NCI-H748 (cell line): Measurements from ENCODE around the gene CNTN4.

Experiments
- DNase-seq: peaks from one replicate; lab custom pipeline; 2025; ENCODE audit not compliant: unreplicated experiment; lab: John Stamatoyannopoulos, UW

The CNTN4 gene

DNA sequence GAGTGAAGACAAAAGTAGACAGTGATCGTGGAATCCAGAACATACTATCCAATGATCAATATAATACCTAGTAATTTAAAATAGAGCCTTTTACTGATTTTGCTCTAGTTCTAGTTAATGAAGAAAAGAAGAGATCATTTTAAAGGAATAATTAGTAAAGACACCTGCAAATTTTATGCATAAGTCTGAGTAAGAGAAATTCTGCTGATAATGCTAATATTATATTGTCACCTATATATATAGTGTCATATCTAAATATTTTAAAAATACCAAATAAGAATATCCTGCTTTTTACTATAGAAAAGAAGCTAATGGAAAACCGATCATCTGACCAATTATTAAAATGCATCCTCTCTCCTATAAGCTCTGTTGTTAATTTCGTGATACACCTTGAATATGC is 152.1 kb downstream of the CNTN4 start:
- DNase-seq: no peak

DNA sequence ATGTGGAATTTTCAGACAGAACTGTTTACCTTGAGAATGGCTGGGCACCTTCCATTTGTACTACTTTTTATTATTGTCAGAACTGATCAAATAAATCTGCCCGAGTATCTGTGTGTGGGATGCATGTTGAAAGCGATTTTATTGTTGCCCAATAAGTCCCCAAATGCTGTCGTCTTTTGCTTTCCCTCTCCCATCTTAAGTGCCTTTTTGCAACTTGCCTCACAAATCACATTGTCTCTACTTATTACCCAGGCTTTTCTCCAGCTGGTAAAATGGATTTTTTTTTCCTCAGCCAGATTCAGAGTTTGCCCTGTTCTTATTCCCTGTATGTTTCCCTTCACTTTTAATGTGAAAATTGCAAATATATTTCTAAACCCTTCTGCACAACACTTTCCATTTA is 163.1 kb downstream of the CNTN4 start:
- DNase-seq: no peak

DNA sequence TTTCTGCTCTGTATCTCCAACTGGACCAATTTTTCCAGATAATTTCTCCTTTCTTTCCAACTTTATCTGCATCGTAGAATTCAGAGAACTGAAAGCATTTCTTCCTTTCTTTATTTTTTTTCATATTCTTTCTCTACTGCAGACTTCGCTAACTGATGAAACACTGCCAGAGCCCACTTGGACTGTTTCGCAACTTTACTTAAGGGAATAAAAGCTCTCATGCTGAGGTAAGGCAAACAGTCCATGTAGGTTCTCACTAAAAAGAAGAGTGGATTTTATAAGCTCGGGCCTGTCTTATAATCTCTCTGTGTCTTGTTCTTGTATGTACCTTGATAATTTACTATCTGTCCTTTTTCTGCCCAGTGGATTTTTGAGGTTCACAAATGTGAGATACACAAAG is 163.5 kb downstream of the CNTN4 start:
- no peak for DNase-seq

GRCh38 chr3:2266606-2267005 is 167.9 kb downstream of the CNTN4 start:
- DNase-seq: no peak

DNA sequence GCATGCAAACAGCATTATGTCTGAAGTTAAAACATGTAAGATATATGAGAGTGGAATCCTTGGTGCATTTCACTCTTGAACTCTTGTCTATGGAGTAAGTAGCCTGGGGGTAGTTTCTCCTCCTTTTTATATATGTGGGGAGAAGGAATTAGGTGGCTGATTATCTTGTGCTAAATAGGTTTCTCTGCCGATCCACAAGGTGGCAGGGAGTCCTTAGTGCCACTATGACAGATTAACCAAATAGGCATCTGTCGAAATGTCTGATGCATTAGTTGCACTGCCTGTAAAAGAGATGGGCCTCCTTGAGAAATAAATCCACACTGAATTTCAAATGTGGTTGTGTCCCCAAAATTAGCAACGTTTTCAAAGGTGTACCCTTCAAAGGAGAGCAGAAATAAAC is 170.1 kb downstream of the CNTN4 start:
- no peak for DNase-seq

GRCh38 chr3:2274526-2274925 is 175.9 kb downstream of the CNTN4 start:
- no peak for DNase-seq

- no peak for DNase-seq
Measured at GRCh38 chr3:2283818-2284217, 185.2 kb downstream of the CNTN4 start.

GRCh38 chr3:2300938-2301337 is 202.3 kb downstream of the CNTN4 start:
- DNase-seq: no peak

- no peak for DNase-seq
Measured at GRCh38 chr3:2301361-2301760, 202.7 kb downstream of the CNTN4 start.

DNA sequence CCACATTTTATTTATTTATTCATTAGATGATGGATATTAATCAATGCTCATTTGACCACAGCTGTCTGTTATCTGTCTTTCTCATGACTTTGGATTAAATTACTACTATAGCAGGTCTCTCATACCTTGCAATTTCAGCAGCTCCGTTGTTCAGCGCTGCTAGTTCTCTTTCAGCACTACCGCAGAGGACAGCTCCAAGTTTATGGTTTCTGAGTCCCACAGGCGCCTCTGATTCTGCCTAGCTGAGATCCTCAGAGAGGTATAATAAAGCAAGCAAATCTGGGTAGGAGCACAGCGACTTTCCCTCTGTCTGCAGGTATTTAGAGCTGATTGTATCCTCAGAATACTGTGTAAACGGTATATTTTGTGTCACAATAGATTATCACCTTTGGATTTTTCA is 204.9 kb downstream of the CNTN4 start:
- peak; percentile 44 for DNase-seq

DNA sequence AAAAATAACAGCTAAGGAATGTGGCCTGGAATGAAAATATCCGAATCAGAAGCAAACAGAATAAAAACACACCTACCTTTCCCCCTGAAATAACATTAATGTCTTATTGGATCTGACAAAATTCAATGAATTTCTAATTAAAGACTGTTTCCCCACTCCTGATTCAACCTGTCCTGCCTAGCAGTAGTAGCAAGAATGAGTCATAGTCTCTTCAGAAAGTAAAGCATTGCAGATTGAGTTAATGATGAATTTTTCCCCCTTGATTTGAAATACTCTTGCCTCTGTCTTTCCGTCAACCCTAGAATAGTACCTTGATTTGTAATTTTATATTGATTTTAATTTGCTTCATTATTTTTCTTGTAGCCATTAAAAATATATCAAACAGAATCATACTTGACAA is 212.4 kb downstream of the CNTN4 start:
- no peak for DNase-seq

DNA sequence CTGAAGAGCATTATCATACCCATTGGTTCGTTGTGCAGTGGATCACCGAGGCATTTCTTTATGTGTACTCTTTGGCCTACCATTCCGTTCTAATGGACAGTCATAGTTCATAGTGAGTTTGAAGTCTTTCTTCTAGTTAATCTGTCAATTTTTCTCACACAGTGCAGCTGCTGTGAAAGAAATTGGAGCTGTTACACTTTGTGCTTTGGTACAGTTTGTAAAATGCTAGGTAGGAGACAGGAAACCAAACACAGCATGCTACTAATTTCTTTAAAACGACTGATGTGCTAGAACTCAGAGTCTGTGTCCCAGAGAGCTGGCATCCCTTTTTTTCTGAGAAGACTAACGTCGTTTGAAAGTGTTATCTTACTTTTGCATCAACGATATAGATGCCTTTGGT is 218.9 kb downstream of the CNTN4 start:
- DNase-seq: no peak

DNA sequence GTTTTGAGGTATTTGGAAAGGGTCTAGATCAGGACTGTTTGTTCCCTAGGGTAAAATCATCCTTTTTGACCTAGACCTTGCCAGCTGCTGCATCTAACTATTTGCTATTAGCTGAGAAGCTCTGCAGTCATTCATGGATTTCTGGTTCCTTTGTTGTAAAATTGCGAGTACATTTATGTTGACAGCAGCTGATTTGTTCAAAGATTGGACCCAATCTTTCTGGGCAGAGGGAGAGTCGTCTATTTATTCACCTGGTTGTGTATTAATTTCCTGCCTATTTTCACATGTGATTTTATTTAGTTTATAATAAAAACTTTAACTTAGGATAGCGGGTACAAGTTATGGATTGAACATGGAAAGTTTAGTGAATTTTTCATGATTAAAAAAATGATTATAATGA is 236.3 kb downstream of the CNTN4 start:
- peak; percentile 76 for DNase-seq

- DNase-seq: no peak
Measured at GRCh38 chr3:2343031-2343682, 244.5 kb downstream of the CNTN4 start.

- DNase-seq: no peak
Measured at GRCh38 chr3:2352134-2352762, 253.6 kb downstream of the CNTN4 start.

GRCh38 chr3:2354702-2355101 is 256.0 kb downstream of the CNTN4 start:
- DNase-seq: peak; percentile 21

- DNase-seq: no peak
Measured at GRCh38 chr3:2356298-2356950, 257.8 kb downstream of the CNTN4 start.

DNA sequence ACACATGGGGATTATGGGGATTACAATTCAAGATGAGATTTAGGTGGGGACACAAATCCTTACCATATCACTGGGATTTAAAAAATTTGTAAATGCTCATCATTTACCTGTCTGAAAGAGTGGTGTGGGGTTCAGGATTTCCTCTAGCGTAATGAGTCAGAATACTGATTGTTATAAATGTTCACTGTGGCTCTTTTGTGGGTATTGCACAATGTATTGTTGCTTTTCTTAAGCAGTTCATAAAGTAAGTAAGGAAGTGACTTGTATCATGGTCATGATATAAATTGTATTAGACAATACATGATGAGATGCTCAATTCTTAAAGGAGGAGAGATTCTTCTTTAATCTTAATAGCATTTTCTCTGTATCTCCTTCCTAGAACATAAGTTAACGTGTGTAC is 262.1 kb downstream of the CNTN4 start:
- no peak for DNase-seq

DNA sequence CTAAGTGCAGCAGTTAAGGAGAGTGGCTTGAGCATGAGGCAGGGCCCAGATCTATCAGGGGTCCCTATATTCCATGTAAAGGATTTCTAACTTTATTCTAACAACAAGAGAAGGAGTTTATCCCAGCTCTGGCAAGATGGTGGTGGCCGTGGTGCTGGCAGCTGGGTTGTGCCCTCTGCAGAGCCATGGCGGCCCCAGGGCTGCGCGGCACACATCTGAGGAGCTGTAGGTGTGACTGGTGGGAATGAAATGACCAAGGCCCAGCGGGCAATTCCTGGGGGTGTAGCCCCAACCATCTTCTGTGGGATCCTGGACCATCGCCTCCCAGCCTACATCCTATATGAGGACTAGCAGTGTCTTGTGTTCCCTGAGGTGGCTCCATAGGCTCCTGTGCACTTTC is 263.5 kb downstream of the CNTN4 start:
- no peak for DNase-seq

DNA sequence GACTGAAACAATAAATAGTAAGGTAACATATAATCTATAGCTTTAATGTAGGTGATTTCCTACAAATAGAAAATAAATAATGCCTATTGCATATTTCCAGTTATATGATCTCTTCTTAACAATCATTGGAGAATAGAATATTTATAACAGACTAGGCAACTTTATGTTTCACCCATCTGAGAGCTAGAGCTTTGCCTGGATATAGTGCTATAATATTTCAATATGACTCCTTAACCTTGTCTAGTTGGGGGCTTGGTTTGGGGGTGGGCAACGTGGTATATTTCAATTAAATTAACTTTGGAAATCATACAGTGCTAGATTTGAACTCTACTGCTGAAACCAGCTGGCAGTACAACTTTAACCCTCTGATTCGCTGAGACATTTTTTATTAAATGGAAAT is 265.2 kb downstream of the CNTN4 start:
- no peak for DNase-seq

DNA sequence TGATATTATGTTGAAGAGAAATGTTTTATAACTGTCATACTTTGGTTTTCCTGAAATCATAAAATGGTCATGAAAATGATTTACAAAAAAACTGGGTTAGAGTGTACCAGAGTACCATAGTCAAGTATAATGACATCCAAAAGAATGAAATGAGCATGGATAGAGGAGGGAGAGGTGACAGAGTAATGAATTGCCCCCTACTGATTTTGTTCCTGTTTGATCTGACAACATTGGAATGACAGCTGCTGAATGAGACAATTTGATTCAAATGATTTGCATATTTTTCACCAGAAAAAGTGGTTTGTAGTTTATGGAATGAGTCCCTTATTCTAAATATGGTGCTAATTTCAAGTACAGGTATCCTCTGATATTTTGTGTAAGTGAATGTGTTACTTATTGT is 271.7 kb downstream of the CNTN4 start:
- DNase-seq: no peak

- no peak for DNase-seq
Measured at GRCh38 chr3:2372306-2372705, 273.6 kb downstream of the CNTN4 start.

- no peak for DNase-seq
Measured at GRCh38 chr3:2375376-2375775, 276.7 kb downstream of the CNTN4 start.
